A549 (cell line): Measurements from ENCODE around the gene NTN1. TPM values are rescaled to one million over a fixed set of nuclear protein-coding genes. Genes with fewer than 3 reads are reported as not detected.

Experiments
- ATAC-seq, 2 experiments: fragments of 200-7000 bp in 1 of 2; fragments of >200 bp in 1 of 2; cut with Nextera tagmentation in 1 of 2; cut with Tn5 transposase in 1 of 2; 3 replicates each; pipeline versions ENCODE4 v1.8.0 to v1.9.1; 2018 to 2020; ENCODE audit warnings: mild to moderate bottlenecking in 1 of 2, moderate library complexity in 1 of 2
- CTCF ChIA-PET: fragments of 300-600 bp; sonication (Branson Sonifier 250); formaldehyde crosslinking; extraction: SDS; loops from one replicate; lab custom pipeline; 2021; ENCODE audit warnings: antibody characterized with exemption, inconsistent platforms; lab: Yijun Ruan, JAX
- POLR2A ChIA-PET: fragments of 350-600 bp; formaldehyde crosslinking; extraction: SDS; loops from one replicate; lab custom pipeline; 2021; ENCODE audit warnings: antibody characterized with exemption, inconsistent platforms; lab: Yijun Ruan, JAX
- DNase-seq, 2 experiments: peaks; one replicate each; pipeline versions ENCODE4 v3.0.0 to v3.0.0-alpha.2; 2011 to 2016; ENCODE audit warnings: low read depth in 1 of 2, low spot score in 1 of 2
- FAIRE-seq: peaks from 2 replicates; lab custom pipeline; 2011; peaks lifted over from hg19 to GRCh38; lab: Jason Lieb, UNC
- H3K27ac ChIP-seq, 2 experiments: fragments of >200 bp; sonication (Bioruptor Twin); formaldehyde crosslinking; 3 replicates each; pipeline ENCODE4 v1.5.1; 2016 to 2017
- H3K4me1 ChIP-seq: fragments of >200 bp; sonication (Bioruptor Twin); formaldehyde crosslinking; 3 replicates; pipeline ENCODE4 v1.6.1; 2016
- H3K4me2 ChIP-seq: fragments of >200 bp; sonication (Bioruptor Twin); formaldehyde crosslinking; 3 replicates; pipeline ENCODE4 v1.6.1; 2016
- H3K4me3 ChIP-seq: fragments of >200 bp; sonication (Bioruptor Twin); formaldehyde crosslinking; 3 replicates; pipeline ENCODE4 v1.5.1; 2016
- H3K9me3 ChIP-seq: fragments of >200 bp; sonication (Bioruptor Twin); formaldehyde crosslinking; 3 replicates; pipeline ENCODE4 v1.6.1; 2016
- CBX2 ChIP-seq: fragments of 200-600 bp; sonication (generic); IDR thresholded peaks from 2 replicates; pipeline ENCODE4 v1.6.1; 2016; ENCODE audit warnings: low read depth, mild to moderate bottlenecking, borderline replicate concordance
- CHD4 ChIP-seq: fragments of 200-600 bp; sonication (generic); IDR thresholded peaks from 2 replicates; pipeline ENCODE4 v1.6.1; 2016; ENCODE audit warnings: antibody characterized with exemption, mild to moderate bottlenecking, borderline replicate concordance
- FOSL2 ChIP-seq, 2 experiments: fragments of 450-650 bp in 1 of 2; fragments of >200 bp in 1 of 2; sonication (Bioruptor Twin) in 1 of 2; formaldehyde crosslinking; IDR thresholded peaks; 2 replicates each; pipeline versions ENCODE4 v1.5.0 to v1.6.1; 2016 to 2020; ENCODE audit warnings: mild to moderate bottlenecking in 1 of 2, moderate library complexity in 1 of 2
- HDAC2 ChIP-seq: fragments of 200-600 bp; sonication (generic); IDR thresholded peaks from 2 replicates; pipeline ENCODE4 v1.6.1; 2016
- HMGXB4 ChIP-seq: fragments of 250-450 bp; sonication (Bioruptor Pico); IDR thresholded peaks from 2 replicates; pipeline ENCODE4 v1.5.0; 2021; ENCODE audit warnings: mild to moderate bottlenecking, moderate library complexity, borderline replicate concordance
- JUN ChIP-seq, 2 experiments: fragments of >200 bp; sonication (Bioruptor Twin); formaldehyde crosslinking; IDR thresholded peaks; 2 replicates in 1 of 2; 3 replicates in 1 of 2; pipeline ENCODE4 v1.6.1; 2016 to 2017
- KDM5A ChIP-seq: fragments of 200-600 bp; sonication (generic); IDR thresholded peaks from 2 replicates; pipeline ENCODE4 v1.6.1; 2016; ENCODE audit warnings: antibody characterized with exemption, mild to moderate bottlenecking
- NPAS2 ChIP-seq: fragments of 250-450 bp; sonication (Bioruptor Pico); IDR thresholded peaks from 2 replicates; pipeline ENCODE4 v1.8.0; 2022; ENCODE audit warnings: mild to moderate bottlenecking, moderate library complexity, borderline replicate concordance
- NR3C1 ChIP-seq: fragments of >200 bp; sonication (Bioruptor Twin); formaldehyde crosslinking; IDR thresholded peaks from 3 replicates; pipeline ENCODE4 v1.6.1; 2017
- PBX3 ChIP-seq: IDR thresholded peaks from 2 replicates; pipeline ENCODE4 v1.6.1; 2012
- POLR2A ChIP-seq: IDR thresholded peaks from 2 replicates; pipeline ENCODE4 v1.6.1; 2012; ENCODE audit warnings: mild to moderate bottlenecking, low read length
- USF2 ChIP-seq: fragments of 450-650 bp; IDR thresholded peaks from 2 replicates; pipeline ENCODE4 v1.6.1; 2014; ENCODE audit warnings: antibody characterized with exemption
- ZFP36 ChIP-seq: fragments of 450-650 bp; IDR thresholded peaks from 2 replicates; pipeline ENCODE4 v1.6.1; 2014; ENCODE audit warnings: borderline replicate concordance; ENCODE audit not compliant: partially characterized antibody
- ZNF302 ChIP-seq: fragments of 250-450 bp; sonication (Bioruptor Pico); IDR thresholded peaks from 2 replicates; pipeline ENCODE4 v1.9.0; 2021; ENCODE audit warnings: inconsistent platforms, mild to moderate bottlenecking, moderate library complexity
- WGBS: methylation state at CpG from one replicate; pipeline ENCODE4 v1.1.6; 2017; ENCODE audit errors: missing lambda C conversion rate; 5-methylcytosine and 5-hydroxymethylcytosine counted together
- polyA plus RNA-seq, 4 experiments: library from polyadenylated mRNA; depleted of rRNA in 3 of 4; stranded (reverse); fragments of >200 nt; fragmentation: RNase III in 1 of 4; extraction: RNeasy Plus Mini Kit Qiagen cat#74134 plus additional on column Dnase treatment in 1 of 4; gene quantifications; 2 replicates in 3 of 4; 3 replicates in 1 of 4; pipeline ENCODE4 v1.2.3, GENCODE V29; 2011 to 2017
- TF ChIP-seq, protein P1 (sequence below): fragments of >200 bp; sonication (Bioruptor Twin); formaldehyde crosslinking; IDR thresholded peaks from 2 replicates; pipeline ENCODE4 v1.6.1; 2016
- TF ChIP-seq, protein P2 (sequence below): fragments of 250-450 bp; sonication (Bioruptor Pico); IDR thresholded peaks from 2 replicates; pipeline ENCODE4 v1.5.0; 2020; ENCODE audit warnings: low read depth, mild to moderate bottlenecking, moderate library complexity
- TF ChIP-seq, protein P3 (sequence below): fragments of 200-600 bp; sonication (generic); IDR thresholded peaks from 2 replicates; pipeline ENCODE4 v1.6.1; 2016; ENCODE audit warnings: antibody characterized with exemption, mild to moderate bottlenecking, moderate library complexity

The NTN1 gene
- polyA plus RNA-seq, 2 of the 4 experiments (the other 2 are of a cell fraction): 0.12 to 0.13 TPM

GRCh38 chr17:9202532-9202931 lies 181.2 kb downstream of the NTN1 start:
- ChIA-PET CTCF (no interaction called here), POLR2A (no interaction called here)
- Histone ChIP-seq H3K4me2 (no peak overlapping the region), H3K9me3 (0 out of 3 replicates have a peak, but pooled peaks cover 2% of the 10 kb centered on the region), H3K4me3 (no peak overlapping the region), H3K4me1 (no peaks in the 10 kb centered on the region), H3K27ac (no peak overlapping the region)
- no peak for ATAC-seq
- DNase-seq: no peak
- 55% methylated on average over 5 of the region's 5 CpGs for WGBS
- no peak for FAIRE-seq
- no peak for TF ChIP-seq FOSL2 (IDR thresholded peaks at IDR 0.05)
- TF ChIP-seq FOSL2 (CRISPR knock-in tag; IDR thresholded peaks at IDR 0.05): no peak
- no peak for TF ChIP-seq HMGXB4
- TF ChIP-seq NPAS2 (CRISPR knock-in tag): no peak
- TF ChIP-seq JUN (IDR thresholded peaks at IDR 0.05): no peak
- TF ChIP-seq ZFP36: no peak
- TF ChIP-seq, protein P1, sequence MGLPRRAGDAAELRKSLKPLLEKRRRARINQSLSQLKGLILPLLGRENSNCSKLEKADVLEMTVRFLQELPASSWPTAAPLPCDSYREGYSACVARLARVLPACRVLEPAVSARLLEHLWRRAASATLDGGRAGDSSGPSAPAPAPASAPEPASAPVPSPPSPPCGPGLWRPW: no peak

DNA sequence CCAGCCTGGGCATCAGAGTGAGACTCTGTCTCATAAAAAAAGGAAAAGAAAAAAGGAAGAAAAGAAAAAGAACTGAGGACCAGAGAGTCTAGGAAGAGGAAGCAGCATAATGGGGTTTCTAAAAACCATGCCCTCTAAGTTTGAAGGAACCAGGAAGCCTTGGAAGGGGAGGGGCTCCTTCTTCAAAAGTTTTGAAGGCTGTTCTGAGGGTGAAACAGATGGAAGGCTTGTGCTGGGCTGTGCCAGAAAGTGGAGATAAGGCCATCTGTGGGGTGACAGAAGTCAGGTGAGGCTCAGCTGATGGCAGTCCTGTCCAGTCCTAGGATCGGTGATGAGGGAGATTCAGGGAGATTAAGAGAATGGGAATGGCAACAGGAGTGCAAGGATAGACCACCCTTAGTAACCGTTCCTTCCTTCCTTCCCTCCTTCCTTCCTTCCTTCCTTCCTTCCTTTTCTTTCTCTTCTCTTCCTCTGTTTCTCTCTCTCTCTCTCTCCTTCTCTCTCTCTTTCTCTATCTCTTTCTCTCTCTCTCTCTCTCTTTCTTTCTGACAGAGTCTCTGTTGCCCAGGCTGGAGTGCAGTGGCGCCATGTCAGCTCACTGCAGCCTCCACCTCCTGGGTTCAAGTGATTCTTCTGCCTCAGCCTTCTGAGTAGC lies 182.6 kb downstream of the NTN1 start:
- H3K9me3 ChIP-seq: no peaks in the 10 kb centered on the region
- FAIRE-seq (no peak), DNase-seq (no peak), ATAC-seq (no peak)
- no peak overlapping the region for H3K4me3 ChIP-seq
- no peak overlapping the region for H3K27ac ChIP-seq
- 20% methylated on average over 3 of the region's 3 CpGs for WGBS
- TF ChIP-seq ZNF302 (CRISPR knock-in tag) (no peak), POLR2A (no peak), CBX2 (no peak), USF2 (no peak), PBX3 (no peak), KDM5A (no peak), NR3C1 (no peak), CHD4 (no peak), HDAC2 (no peak)
- TF ChIP-seq, protein P2, sequence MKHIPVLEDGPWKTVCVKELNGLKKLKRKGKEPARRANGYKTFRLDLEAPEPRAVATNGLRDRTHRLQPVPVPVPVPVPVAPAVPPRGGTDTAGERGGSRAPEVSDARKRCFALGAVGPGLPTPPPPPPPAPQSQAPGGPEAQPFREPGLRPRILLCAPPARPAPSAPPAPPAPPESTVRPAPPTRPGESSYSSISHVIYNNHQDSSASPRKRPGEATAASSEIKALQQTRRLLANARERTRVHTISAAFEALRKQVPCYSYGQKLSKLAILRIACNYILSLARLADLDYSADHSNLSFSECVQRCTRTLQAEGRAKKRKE (CRISPR knock-in tag): no peak
- TF ChIP-seq, protein P3, sequence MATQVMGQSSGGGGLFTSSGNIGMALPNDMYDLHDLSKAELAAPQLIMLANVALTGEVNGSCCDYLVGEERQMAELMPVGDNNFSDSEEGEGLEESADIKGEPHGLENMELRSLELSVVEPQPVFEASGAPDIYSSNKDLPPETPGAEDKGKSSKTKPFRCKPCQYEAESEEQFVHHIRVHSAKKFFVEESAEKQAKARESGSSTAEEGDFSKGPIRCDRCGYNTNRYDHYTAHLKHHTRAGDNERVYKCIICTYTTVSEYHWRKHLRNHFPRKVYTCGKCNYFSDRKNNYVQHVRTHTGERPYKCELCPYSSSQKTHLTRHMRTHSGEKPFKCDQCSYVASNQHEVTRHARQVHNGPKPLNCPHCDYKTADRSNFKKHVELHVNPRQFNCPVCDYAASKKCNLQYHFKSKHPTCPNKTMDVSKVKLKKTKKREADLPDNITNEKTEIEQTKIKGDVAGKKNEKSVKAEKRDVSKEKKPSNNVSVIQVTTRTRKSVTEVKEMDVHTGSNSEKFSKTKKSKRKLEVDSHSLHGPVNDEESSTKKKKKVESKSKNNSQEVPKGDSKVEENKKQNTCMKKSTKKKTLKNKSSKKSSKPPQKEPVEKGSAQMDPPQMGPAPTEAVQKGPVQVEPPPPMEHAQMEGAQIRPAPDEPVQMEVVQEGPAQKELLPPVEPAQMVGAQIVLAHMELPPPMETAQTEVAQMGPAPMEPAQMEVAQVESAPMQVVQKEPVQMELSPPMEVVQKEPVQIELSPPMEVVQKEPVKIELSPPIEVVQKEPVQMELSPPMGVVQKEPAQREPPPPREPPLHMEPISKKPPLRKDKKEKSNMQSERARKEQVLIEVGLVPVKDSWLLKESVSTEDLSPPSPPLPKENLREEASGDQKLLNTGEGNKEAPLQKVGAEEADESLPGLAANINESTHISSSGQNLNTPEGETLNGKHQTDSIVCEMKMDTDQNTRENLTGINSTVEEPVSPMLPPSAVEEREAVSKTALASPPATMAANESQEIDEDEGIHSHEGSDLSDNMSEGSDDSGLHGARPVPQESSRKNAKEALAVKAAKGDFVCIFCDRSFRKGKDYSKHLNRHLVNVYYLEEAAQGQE: no peak
- POLR2A ChIA-PET: no interaction called here
- H3K4me1 ChIP-seq: no peaks in the 10 kb centered on the region
- H3K4me2 ChIP-seq: no peak overlapping the region
- CTCF ChIA-PET: interaction anchor here (0.6 to 0.9 kb wide), 2 partner anchors 9 to 11 kb away, joined by 3 read pairs; no protein-coding TSS in a partner anchor
